Breast epithelium (tissue), 4 donors: ENCODE data around the gene ZNG1C. TPM values are rescaled to one million over a fixed set of nuclear protein-coding genes. Genes with fewer than 3 reads are reported as not detected.
"Not testable (repeated sequence)": the region's sequence is repeated elsewhere in the genome, so short reads cannot be mapped to it uniquely, and the experiment has no call there.

Experiments used
- DNase-seq, 2 donors: peaks; one replicate each; pipeline ENCODE4 v3.0.0-alpha.2; 2019; ENCODE audit warnings: low spot score in 2 of 2
- H3K27ac ChIP-seq, 2 donors: fragments of 200-600 bp; sonication (generic) in 1 of 2; one replicate each; pipeline ENCODE4 v1.5.1; 2016 to 2019; ENCODE audit warnings: mild to moderate bottlenecking in 1 of 2
- H3K27me3 ChIP-seq, 2 donors: fragments of 200-600 bp; sonication (generic) in 1 of 2; one replicate each; pipeline versions ENCODE4 v1.5.1 to v1.6.0; 2017 to 2019; ENCODE audit warnings: control low read depth in 1 of 2, mild to moderate bottlenecking in 1 of 2
- H3K36me3 ChIP-seq: fragments of 200-600 bp; one replicate; pipeline ENCODE4 v1.5.1; 2019
- H3K4me1 ChIP-seq, 2 donors: fragments of 200-600 bp; sonication (generic); one replicate each; pipeline ENCODE4 v1.5.1; 2016 to 2019; ENCODE audit warnings: control low read depth in 1 of 2
- H3K4me3 ChIP-seq, 3 donors: fragments of 200-600 bp; sonication (generic); 1 replicate in 2 of 3; 2 replicates in 1 of 3; pipeline ENCODE4 v1.5.1; 2016 to 2019; ENCODE audit warnings: mild to moderate bottlenecking in 3 of 3, moderate library complexity in 2 of 3
- H3K9me3 ChIP-seq, 2 donors: fragments of 200-600 bp; sonication (generic) in 1 of 2; one replicate each; pipeline ENCODE4 v1.5.1; 2016 to 2019; ENCODE audit warnings: control low read depth in 1 of 2
- intact Hi-C: fragments of 100-400 bp; cut with DNase I; formaldehyde crosslinking; loops from one replicate; pipeline ENCODE4 v1.15.1; 2023; ENCODE audit warnings: low total_unique reads
- total RNA-seq, 3 donors: library from RNA; depleted of rRNA; stranded (reverse); fragments of >200 nt; gene quantifications; one replicate each; pipeline ENCODE4 v1.1.0, GENCODE V29; 2016

ZNG1C gene
- total RNA-seq, 3 donors from 2014 or later = 17.1 to 77.9 (median 50.5) TPM

DNA sequence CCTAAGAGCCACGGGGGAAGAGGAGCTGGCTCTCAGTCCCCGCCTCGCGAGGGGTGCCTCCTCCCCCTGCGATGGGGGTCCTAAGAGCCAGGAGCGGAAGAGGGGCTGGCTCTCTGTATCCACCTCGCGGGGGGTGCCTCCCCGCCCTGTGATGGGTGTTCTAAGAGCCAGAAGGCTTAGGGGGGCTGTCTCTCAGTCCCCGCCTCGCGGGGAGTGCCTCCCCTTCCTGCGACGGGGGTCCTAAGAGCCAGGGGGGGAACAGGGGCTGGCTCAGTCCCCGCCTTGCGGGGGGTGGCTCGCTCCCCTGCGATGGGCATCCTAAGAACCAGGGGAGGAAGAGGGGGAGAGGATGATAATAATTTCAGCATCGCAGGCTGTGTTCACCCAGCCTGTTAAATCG lies 82.7 kb downstream of the ZNG1C start:
- intact Hi-C loops, H3K36me3 ChIP-seq, H3K4me3 ChIP-seq, H3K27me3 ChIP-seq, H3K27ac ChIP-seq, DNase-seq, H3K4me1 ChIP-seq, H3K9me3 ChIP-seq: not testable (repeated sequence)

DNA sequence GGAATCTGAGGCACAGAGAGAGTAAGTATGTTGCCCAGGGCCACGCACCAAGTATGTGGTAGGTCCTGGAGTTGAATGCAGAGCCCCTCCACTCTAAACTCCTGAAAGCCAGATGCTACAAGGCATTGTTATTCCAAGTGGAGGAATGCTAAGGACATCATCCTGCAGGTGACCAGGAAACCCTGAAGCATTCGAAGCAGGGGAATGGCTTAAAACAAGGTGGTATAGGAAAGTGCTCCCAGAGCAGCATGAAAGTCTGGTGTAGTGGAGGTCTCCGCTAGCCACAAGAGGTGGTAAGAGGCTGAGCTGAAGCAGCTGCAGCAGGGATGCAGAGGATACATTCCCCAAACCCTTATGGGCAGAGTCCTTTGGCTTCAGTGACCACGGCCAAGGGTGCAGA lies 87.3 kb downstream of the ZNG1C start:
- H3K27me3 ChIP-seq, DNase-seq, H3K9me3 ChIP-seq, H3K4me1 ChIP-seq, H3K4me3 ChIP-seq, H3K36me3 ChIP-seq, H3K27ac ChIP-seq, intact Hi-C loops: not testable (repeated sequence)

DNA sequence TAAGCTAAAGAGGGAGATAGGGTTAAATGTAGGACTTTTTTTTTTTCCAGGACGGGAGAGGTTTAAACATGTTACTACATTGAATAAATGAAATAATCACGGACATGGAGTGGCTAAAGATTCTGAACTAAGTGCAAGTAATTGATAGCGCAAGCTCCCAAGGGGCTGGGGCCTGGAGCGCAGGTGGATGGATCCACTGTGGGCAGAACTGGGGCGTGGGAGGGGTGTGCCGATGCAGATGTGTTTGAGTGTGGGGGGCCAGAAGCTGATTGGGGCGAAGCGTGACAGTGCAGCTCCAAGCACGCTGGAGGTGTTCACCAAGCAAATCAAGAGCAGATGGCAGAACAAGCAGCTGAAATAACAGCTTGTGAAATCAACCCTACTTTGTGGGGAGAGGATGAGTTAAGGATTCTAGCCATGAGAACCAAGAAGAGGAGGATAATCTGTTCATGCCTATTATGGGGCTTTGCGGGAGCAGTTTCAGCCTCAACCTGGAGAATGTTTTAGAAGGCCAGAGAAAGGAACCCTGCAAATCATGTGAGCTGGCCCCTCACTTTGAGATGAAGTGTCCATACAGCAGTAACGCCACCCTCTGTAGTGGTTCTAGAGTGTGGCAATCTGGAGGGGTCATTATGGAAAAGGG lies 88.9 kb downstream of the ZNG1C start:
- H3K27ac ChIP-seq, H3K9me3 ChIP-seq, H3K4me3 ChIP-seq, DNase-seq, H3K4me1 ChIP-seq, H3K27me3 ChIP-seq, intact Hi-C loops, H3K36me3 ChIP-seq: not testable (repeated sequence)

DNA sequence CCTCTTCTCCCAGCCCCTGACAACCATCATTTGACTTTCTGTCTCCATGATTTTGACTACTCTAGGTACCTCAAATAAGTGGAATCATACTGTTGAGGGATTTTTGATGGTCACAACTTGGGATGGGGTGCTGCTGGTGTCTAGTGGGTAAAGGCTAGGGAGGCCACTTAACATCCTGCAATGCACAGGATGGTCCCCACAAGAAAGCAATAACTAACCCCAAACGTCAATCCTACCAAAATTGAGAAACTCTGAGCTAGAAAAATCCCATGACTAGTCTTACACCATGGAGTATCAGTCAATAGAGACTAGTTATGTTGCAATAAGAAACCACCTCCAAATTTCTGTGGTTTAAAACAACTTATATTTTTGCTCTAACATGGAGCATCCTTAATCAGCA lies 90.3 kb downstream of the ZNG1C start:
- H3K27ac ChIP-seq, H3K36me3 ChIP-seq, H3K4me3 ChIP-seq, H3K27me3 ChIP-seq, intact Hi-C loops, H3K9me3 ChIP-seq, H3K4me1 ChIP-seq, DNase-seq: not testable (repeated sequence)

DNA sequence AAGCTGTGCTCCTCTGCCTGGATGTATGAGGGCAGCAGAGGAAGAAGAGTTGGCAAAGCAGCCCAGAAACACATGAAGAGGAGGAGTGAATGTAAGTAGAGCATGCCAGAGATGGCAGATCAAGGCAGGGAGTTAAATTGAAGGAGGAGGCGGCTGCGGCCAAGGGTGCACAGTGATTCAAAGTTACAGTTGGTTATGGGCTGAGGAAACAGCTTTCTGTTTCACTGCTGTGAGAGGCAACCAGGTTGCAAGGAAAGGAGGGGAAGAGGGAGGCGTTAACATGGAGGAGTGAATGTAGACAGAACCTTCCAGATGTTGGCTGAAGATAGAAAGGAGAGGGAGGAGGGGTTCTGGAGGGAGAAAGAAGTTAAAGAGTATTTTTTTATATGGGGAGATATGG lies 94.2 kb downstream of the ZNG1C start:
- H3K4me3 ChIP-seq, H3K27me3 ChIP-seq, H3K36me3 ChIP-seq, H3K9me3 ChIP-seq, H3K27ac ChIP-seq, H3K4me1 ChIP-seq, intact Hi-C loops, DNase-seq: not testable (repeated sequence)

DNA sequence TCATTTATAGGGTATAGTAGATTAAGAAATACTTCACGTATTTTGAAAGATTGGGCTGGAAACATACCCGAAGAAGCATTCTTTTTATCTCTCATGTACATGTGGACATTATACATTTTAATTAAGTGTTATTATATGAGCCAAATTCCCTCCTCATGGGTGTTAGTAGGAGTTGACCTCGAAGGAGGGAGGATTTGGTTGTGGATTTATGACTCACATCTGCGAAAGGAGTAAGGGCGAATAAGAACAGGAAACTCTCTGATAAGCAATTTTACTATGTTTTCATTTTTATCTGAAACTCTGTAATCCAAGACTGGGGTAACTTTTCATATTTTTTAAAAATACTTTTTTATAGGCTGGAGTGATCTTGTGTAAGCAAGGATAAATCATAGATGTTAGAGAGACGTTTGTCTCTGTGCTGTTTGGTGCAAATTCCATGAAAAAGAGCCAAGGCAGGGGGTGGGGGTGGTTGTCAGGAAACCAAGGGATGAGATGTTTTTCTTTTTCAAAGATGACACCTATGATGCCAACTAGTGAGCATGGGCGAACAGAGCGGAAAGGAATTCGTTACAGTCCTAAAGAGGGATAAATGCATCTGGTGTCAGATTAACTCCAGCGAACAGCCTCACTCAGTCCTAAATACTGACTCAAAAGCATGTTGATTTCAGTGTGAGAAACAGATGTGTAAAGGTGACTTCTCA lies 95.0 kb downstream of the ZNG1C start:
- H3K4me3 ChIP-seq, H3K27ac ChIP-seq, H3K27me3 ChIP-seq, H3K36me3 ChIP-seq, intact Hi-C loops, DNase-seq, H3K4me1 ChIP-seq, H3K9me3 ChIP-seq: not testable (repeated sequence)

DNA sequence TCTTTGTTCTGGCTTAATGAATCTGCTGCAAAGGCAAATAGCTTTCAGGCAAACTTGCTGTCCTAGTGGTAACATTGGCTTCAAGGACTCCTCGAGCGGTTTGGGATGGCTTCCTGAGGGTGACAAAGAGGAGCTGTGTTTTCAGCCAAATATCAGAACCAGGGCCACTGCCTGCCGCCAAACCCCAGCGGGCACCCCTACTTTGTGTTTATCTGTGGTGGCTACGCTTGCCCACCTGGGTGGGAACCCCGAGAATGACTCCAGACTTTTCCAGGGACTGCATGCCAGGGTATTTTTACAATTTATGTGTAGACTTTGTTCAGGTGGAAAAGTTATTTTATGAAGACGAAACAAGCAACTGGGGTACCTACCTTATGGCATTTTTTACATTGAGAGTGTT lies 96.2 kb downstream of the ZNG1C start:
- H3K4me1 ChIP-seq, intact Hi-C loops, H3K4me3 ChIP-seq, H3K36me3 ChIP-seq, H3K9me3 ChIP-seq, H3K27ac ChIP-seq, DNase-seq, H3K27me3 ChIP-seq: not testable (repeated sequence)

DNA sequence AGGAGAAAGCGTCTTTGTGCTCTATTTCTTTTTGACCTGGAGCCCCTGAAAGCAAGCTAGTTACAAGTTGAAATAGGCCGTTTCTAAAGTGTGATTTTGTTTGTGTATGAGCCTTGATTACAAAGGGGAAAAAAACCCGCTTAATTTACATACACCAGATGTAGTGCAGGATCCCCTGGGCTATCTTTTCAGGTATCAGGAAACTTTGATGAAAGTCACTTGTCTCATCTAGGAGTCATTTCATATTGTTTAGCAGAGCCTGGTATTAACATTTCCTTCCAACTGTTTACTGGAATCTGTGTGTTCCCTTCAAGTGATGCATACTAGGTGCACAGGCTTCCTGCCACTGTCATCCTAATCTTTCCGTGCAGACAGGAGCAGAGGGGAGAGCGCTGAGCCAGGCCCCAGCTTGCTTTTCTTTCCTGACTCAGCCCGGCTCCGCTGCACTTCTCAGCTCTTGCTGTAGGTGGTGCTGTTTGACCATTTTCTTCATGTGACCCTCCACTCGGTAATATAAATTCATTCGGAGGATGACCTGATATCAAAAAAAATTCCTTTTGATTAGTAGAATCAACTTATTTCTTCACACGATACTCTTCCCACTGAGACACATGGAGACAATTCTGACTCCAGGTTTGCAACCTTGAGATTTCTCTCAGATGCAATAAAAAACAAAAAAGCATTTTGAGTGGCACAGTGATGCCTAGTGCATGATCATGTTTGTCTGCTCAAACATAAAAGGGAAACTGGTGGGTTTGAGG lies 100.7 kb downstream of the ZNG1C start:
- H3K4me3 ChIP-seq, intact Hi-C loops, DNase-seq, H3K9me3 ChIP-seq, H3K27me3 ChIP-seq, H3K36me3 ChIP-seq, H3K4me1 ChIP-seq, H3K27ac ChIP-seq: not testable (repeated sequence)

DNA sequence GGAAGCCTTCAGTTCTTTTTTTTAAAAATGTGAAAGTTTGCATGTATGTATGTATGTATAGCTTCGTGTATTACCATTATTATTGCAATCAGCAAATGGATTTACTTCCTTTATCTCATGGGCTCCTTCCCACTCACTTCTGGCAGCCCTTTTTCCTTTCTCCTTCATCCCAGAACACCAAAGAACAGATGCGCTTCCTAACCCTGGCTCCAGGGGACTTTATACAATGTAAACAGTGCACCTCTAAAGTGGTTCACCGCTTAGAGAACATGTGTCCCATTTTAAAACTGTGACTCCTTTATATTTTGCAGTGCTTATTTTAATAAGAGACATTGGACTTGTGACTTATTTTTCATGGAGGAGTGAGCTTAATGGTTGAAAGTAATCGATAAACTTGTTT lies 101.5 kb downstream of the ZNG1C start:
- DNase-seq, H3K27me3 ChIP-seq, H3K36me3 ChIP-seq, intact Hi-C loops, H3K4me3 ChIP-seq, H3K4me1 ChIP-seq, H3K27ac ChIP-seq, H3K9me3 ChIP-seq: not testable (repeated sequence)

DNA sequence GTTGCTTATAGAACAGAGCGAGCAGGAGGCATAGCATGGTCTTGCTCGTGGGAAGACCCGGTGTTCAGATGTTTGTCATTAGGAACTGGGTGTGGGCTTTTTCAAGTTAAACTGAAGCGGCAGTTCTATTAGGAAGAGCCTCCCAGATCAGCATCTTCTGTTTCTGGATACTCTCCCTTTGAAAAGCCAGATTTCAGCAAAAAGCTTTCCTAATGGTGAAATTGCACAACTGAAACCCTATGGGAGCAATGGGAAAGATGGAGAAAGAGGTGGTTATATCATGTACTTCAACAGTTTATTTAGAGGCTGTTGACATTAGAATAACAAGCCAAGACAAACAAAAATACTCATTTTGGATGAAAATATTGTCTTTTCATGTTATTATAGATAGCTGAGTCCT lies 102.2 kb downstream of the ZNG1C start:
- intact Hi-C loops, H3K36me3 ChIP-seq, DNase-seq, H3K9me3 ChIP-seq, H3K27ac ChIP-seq, H3K4me3 ChIP-seq, H3K27me3 ChIP-seq, H3K4me1 ChIP-seq: not testable (repeated sequence)

Other genes with a start within 250 kb of the ZNG1C start
- gene FOXD4L3, start 60.9 kb downstream of the ZNG1C start, total RNA-seq = under 1 TPM in 1 of 3 donors, not detected in 2; 0.15 TPM
- 10 to 100 TPM; 11.6 to 30.8 (median 22.2) TPM for gene PGM5, start 114.6 kb downstream of the ZNG1C start, total RNA-seq